Activated CD8-positive, alpha-beta memory T cell treated with anti-CD3 and anti-CD28 coated beads, Interleukin-2, amount 50 U/mL, for 48 hours (primary cell): ENCODE data around the gene CDRT15.
"Not testable (repeated sequence)": the region's sequence is repeated elsewhere in the genome, so short reads cannot be mapped to it uniquely, and the experiment has no call there.

Experiments used
- DNase-seq: peaks from one replicate; pipeline ENCODE4 v3.0.0-alpha.2; 2020

The CDRT15 gene

GRCh38 chr17:14205992-14206461 lies 30.6 kb downstream of the CDRT15 start:
- DNase-seq = peak; percentile 74

GRCh38 chr17:14205380-14205779 lies 31.3 kb downstream of the CDRT15 start:
- no peak for DNase-seq

- DNase-seq = no peak
Observed at GRCh38 chr17:14204546-14204945, 32.1 kb downstream of the CDRT15 start.

GRCh38 chr17:14204084-14204483 lies 32.6 kb downstream of the CDRT15 start:
- no peak for DNase-seq

- no peak for DNase-seq
Observed at GRCh38 chr17:14203388-14203787, 33.3 kb downstream of the CDRT15 start.

GRCh38 chr17:14202388-14203166 lies 34.1 kb downstream of the CDRT15 start:
- DNase-seq = no peak

- DNase-seq = no peak
Observed at GRCh38 chr17:14201988-14202380, 34.7 kb downstream of the CDRT15 start.

GRCh38 chr17:14201021-14201987 lies 35.4 kb downstream of the CDRT15 start:
- no peak for DNase-seq

GRCh38 chr17:14200354-14200753 lies 36.3 kb downstream of the CDRT15 start:
- DNase-seq = no peak

- DNase-seq = no peak
Observed at GRCh38 chr17:14199601-14200000, 37.1 kb downstream of the CDRT15 start.

- DNase-seq = no peak
Observed at GRCh38 chr17:14198575-14198974, 38.1 kb downstream of the CDRT15 start.

GRCh38 chr17:14198013-14198412 lies 38.6 kb downstream of the CDRT15 start:
- DNase-seq = no peak

GRCh38 chr17:14197586-14197985 lies 39.1 kb downstream of the CDRT15 start:
- DNase-seq = peak; percentile 73

- DNase-seq = no peak
Observed at GRCh38 chr17:14197057-14197456, 39.6 kb downstream of the CDRT15 start.

GRCh38 chr17:14196377-14196997 lies 40.2 kb downstream of the CDRT15 start:
- DNase-seq = no peak

GRCh38 chr17:14192636-14193344 lies 43.9 kb downstream of the CDRT15 start:
- peak; percentile 65 for DNase-seq

- DNase-seq = not testable (repeated sequence)
Observed at GRCh38 chr17:14192039-14192438, 44.6 kb downstream of the CDRT15 start.

- not testable (repeated sequence) for DNase-seq
Observed at GRCh38 chr17:14191469-14191868, 45.2 kb downstream of the CDRT15 start.

- not testable (repeated sequence) for DNase-seq
Observed at GRCh38 chr17:14190774-14191173, 45.9 kb downstream of the CDRT15 start.

GRCh38 chr17:14186443-14186842 lies 50.2 kb downstream of the CDRT15 start:
- DNase-seq = not testable (repeated sequence)
